HG03064 (cell line): ENCODE data around the gene SOX6.
A peak's percentile ranks its signal among the peaks of the same experiment; 100 is the strongest.

Experiments used
- ATAC-seq: cut with Tn5 transposase; IDR thresholded peaks from one replicate; pipeline ENCODE4 v1.9.1; 2021; ENCODE audit warnings: low read depth; ENCODE audit not compliant: unreplicated experiment

SOX6 gene

DNA sequence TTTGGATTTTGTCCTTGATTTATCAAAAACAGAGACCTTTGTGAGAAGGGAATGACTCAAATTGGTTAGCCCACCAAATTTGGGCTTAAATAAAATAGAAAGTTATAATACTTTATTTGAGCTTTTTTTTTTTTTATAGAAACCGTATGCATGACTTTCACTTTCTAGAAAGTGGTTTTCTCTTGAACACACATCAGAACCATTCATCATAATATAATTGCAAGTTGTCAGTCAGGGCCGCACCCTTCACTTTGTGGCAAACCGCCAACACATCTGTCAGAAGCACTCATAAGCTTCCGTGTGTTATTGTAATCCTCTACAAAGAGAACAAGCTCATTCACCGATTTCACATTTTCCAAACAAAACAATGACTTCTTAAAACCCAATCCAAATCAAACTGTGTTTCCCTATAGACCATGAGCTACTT is 76.1 kb downstream of the SOX6 start:
- no peak for ATAC-seq

DNA sequence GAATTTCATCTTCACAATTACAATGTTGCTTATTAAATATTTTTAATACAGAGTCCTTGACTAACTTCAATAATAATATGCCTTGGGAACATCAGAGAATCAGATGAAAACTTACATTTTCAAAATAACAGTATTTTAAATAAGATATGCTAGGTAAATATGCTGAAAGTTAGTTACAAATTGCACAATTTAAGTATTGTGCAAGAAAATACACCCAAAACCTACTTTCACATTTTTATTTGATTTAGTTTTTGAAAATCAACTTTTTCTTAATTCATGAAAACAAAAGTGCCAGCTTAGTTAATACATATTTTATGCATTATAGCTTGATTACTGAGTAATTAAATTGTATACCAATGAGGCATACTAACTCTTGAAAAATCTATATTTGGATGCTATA is 76.8 kb downstream of the SOX6 start:
- no peak for ATAC-seq

DNA sequence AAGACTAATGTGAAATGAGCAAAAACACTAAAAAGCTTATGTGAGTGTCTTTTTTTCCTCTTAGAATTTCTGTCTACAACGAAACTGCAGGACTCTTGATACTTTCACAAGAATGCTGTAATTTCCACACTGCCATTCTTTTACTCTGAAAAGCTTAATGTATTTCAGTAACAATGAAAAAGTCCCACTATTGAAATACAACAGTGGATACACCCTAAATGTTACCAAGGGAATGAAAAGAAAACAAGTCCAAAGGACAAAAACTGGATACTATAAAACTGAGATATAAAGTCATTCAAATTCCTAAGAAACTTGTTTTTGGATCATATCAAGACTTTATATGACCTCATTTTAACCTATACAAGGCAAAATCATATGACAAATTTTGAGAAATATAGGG is 77.4 kb downstream of the SOX6 start:
- ATAC-seq, result no peak

DNA sequence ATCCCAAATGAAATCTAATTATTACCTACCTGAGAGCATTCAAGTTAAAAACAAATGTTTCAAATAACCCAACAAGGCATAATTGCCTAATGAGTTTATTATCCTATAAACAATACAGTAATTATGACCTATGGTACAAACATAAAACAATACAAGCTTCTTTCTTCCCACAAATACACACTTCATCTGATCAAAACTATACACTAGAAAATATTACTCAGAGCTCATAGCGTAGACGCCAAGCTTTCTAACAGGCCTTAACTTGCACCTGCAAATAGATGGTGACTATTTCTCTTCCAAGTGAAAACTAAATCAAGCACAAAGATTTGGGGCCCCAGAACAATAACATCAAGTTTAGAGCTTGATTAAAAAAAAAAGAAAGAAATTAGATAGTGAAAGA is 78.1 kb downstream of the SOX6 start:
- no peak for ATAC-seq

DNA sequence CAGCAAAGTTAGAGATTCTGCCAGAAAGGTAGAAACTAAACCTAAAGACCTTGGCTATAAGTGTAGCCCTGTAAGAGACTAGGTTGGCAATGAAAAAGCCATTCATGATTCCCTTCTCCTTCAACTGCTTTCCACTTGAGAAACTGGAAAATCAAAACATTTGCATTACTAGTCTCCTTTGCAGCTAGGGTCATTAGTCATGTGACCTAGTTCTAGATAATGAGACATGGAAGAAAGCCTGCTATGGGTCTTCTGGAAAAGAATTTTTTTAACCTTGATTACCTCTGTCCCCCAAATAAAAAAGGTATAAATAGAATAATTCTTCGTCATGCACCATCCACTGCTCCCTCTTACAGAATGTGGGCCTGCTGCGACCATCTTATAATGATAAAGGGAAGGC is 80.1 kb downstream of the SOX6 start:
- no peak for ATAC-seq

DNA sequence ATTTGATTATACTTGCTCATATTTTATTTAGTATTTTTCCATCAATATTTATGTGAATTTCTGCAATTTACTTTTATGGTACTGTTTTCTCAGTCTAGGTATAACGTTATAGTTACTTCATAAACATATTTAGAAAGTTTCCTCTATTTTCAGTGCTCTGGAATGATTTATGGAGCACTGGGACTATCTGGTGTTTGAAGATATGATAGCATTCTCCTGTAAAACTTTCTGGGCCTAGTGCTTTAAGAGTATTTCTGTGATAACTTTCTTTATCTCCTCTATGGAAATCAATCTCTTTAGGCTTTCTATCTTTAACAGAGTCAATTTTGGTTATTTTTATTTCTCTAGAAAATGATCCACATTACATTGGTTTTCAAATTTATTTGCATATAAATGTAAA is 85.1 kb downstream of the SOX6 start:
- ATAC-seq, result no peak

DNA sequence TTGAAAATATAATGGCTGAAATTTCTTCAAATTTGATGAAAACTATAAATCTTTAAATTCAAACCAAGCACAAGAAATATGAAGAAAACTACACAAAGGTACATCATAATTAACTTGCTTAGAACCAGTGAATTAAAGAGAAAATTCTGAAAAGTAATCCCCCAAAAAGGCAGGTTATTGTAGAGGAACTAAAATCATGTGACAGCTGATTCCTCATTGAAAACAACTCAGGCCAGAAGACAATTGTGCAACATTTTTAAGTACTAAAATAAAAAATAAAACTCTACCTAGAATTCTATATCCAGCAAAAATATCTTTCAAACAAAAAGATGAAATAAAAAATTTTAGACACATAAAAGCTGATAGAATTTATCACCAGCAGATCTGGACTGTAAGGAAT is 90.3 kb downstream of the SOX6 start:
- no peak for ATAC-seq

DNA sequence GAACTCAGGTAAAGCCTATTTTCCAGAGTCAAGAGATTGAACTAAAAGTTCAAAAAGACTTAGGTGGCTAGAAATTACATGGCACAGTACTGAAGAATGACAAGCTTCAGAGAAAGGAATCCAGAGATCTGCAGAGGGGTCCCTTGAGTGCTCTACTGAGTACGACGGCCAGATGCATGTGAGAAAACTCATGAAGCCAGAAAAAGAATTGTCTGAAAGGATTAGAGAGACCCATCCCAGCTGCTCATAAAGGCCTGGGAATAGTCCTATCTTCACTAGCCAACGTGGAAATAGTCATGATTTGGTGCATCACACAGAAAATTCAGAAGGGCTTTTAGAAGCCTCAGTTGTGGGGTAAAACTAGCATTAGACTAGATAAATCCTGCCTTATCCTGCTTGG is 91.3 kb downstream of the SOX6 start:
- no peak for ATAC-seq

DNA sequence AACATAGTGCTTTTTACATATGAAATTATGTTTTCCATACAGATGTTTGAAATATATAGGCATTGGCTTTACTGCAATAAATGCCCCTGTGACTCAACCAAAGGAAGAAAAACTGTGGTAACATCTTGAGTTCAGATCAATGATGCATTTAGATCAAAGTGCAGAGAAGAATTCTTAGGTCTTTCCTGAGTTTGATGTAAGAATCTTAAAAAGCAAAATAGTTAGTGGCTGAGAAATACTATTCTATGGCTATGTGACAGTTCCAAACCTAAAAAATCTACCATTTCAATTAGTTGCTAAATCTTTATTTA is 93.7 kb downstream of the SOX6 start:
- ATAC-seq, result no peak

DNA sequence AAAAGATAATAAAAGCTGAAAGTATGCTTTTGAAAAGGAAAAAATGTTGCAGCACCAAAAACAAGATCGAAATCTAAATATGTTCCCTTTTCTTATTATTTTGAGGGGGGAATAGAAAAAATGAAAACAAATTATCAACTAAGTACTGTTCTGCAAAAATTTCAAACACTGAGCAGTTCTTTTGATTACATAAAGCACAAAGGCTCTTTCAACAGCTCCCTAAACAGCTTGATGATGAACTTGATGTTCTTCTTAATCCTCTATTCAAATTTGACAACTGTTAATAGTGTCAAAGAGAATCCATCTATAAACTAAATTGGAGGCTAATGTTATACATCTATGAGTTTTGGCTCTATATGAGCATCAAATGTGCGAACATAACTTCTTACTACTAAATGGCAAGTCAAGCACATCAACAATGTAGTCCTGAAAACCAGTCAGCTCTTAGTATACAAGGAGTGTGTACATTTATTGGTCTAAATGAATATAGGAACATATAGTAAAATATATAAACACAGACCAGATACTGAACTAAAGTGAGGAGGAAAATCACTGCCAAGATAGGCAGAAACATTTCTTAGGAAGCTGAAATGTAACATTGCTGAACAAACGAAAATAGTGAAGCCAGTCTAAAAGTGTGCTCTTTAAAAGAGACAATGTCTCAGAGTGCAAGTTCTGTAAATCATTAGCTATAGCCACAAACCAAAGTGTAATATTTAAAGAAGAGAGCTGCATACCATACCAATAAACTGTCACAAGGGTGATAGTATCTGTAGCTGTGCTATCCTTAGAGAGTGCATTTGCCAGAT is 94.3 kb downstream of the SOX6 start:
- peak; percentile 72 for ATAC-seq

DNA sequence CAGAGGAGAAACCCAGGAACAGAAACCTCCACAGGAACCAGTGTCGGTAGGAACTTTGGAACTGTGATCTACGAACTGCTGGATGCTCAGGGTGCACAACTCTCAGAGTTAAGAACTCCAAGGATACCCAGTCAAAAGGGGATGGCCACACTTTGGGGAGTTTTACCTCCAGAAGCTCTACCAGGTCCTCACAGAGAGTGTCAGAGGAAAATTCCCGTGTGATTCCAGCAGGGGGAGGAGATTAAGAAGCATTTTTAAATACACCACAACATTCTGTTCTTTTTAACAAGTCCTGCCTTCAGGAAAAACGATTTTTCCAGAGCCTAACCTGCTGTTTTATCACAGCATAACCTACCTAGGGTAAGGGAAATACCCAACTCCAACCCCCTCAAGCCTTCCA is 104.0 kb downstream of the SOX6 start:
- ATAC-seq, result no peak

DNA sequence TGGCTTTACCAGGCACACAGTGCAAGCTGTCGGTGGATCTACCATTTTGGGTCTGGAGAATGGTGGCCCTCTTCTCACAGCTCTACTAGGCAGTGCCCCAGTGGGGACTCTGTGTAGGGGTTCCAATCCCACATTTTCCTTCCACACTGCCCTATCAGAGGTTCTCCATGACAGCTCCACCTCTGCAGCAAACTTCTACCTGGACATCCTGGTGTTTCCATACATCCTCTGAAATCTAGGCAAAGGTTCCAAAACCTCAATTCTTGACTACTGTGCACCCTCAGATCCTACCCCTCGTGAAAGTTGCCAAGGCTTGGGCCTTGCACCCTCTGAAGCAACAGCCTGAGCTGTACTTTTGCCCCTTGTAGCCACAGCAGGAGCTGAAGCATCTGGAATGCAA is 108.1 kb downstream of the SOX6 start:
- no peak for ATAC-seq

DNA sequence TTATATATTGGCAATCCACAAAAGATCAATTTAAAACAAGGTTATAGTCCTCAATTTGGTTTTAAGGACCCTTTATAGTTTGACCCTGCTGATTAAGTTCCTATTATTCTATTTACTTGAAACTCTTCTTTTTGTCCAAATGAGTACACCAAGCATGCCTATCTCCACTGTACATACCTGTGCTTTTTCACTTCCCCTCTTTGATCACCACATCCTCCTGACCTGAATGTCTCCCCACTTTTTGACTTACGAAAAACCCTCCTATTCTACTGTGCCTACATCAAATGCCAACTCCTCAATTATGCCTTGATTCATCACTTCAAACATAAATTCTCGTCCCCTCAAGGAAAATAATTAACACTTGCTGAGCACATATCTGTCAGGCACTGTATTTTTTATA is 113.5 kb downstream of the SOX6 start:
- no peak for ATAC-seq

DNA sequence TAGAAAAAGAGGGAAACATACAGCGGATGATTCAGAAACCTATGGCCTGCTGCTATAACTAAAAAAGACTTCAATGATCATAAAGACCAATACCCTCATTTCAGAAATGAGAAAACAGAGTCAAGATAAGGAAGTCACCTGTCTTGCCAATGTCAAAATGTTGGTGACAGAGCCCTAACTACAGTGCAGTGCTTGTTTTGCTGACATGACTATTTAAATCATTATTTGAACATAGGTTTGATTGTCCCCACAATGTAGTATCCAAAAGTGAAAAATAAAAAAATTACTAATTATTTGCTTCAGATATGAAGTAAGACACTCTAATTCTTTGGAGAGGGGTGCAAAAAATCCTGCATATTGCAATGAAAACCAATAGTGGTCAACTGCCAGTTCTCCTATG is 115.7 kb downstream of the SOX6 start:
- ATAC-seq, result no peak

DNA sequence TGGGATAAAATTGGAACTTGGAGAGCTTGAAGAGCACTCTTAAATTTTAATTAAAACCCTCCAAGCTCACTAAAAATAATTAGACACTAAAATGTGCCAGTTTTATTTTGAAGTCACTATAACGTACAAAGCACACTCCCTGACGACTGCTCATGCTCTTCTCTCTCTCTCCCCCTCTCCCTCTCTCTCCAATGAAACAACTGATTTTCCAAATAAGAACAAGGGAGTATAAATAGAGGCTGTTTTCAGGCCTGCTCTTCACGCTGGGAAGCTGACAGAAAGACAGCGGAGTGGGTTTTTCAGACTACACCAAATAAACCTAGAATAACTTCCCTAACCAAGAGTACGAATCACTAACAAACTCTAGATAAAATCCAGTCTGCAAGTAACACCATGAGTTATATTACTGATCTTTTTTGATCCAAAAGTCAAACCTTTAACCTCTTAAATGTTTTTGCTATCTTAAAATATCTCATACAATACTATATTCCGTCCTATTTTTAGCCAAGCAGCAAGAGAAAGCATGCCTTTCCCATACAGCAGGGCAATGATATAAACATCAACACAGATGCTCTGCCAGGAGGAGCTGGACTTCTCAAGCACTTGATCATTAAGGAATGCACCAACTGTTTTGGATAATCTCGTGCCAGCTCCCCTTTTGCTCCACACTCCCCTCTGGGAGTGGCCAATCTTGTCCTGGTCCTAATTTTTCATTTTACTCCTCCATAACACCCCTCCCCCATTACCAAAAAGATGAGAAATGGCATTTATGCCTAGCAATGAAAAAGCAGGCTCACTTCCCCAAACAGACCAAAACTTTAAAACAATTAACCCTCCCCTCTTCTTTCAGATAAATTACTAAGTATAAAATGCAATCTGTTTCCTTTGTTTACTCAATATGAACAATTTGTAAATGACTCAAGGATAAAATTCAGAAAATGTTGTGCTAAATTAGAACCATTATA is 116.9 kb downstream of the SOX6 start:
- no peak for ATAC-seq

DNA sequence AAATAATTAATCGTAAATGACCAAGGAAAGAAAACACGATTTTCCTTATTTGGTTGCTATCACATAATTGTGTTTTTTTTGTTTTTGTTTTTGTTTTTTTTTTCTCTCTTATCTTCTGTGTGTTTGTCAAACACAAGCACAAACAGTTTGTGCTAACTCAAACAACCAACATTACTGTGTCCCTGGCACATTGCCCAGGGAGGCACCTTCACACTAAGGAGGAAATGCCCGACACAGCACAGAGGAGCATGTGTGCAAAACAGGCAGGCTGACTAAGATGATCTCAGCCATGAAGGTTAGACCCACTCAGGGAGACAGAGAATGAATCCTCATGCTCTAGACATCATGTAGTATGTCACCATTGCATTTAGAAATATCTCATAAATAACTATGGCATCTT is 130.1 kb downstream of the SOX6 start:
- ATAC-seq, result no peak

DNA sequence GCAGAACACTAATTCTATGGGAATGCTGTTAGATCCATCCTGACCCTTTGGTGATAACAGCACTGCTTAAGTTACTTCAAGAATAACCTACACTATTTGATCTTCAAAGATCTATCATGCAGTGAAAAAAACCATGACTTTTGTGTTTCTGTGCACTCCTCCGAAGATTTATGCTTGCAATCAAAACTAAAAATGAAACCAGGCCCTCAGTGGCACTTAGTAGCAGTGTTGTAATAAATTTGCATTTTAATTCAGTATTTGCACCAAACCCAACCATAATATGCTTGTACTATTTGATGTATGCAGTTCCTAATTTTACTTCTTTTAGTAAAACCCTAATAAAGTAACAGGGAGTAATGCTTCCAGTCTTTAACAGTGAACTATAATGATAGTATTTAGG is 130.7 kb downstream of the SOX6 start:
- no peak for ATAC-seq

DNA sequence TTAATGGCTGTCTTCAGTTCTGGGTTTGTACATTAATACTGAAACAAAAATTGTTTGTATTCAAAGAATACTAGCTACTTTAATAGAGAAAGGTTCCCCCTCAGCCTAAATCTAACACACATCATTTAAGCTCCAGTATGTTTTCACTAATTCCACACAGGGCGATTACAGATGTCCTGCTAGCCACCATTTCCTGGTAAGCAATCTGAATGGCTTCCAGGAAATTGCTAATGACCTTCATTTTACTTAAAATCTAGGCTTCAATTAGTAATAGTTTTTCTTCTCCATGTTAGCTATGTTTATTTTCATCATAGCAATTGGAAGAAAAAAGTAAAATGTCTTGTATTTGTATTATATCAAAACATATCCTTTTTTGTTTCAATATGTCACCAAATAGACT is 132.8 kb downstream of the SOX6 start:
- no peak for ATAC-seq

DNA sequence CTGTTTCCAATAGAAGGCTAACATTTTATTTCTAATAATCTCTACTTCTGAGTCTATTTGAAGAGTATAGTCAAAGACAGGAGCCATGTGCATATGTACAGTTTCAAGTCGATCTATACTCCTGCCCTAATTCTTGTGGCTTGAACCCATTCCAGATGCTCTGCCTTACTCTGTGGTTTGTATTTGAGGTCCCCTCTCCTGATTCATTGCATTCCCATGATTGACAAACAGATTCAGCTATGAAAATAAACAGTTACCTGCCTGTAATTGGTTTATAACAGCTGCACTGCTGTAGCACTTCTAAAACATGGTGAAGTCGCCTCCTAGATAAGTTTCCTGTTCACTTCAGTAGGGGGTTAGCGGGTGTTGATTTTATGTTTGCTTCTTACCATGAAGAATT is 138.7 kb downstream of the SOX6 start:
- ATAC-seq, result no peak

DNA sequence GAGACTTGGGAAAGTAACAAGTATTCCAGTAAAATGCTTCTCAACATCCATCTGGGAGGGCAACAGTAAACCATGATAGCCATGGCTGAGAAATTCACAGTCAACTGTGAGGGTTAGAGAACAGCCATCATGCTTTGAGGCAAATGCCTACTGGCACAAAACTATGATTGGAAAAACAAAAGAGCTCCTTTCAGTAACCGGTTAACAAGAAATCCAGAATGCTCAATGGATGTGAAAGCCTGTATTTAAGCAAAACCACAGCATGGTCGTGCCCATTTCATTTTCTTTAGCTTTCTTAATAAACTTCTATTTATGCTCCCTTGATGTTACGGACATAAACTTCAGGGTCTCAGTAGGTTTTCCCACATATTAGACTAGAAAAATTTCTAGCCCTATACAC is 139.5 kb downstream of the SOX6 start:
- ATAC-seq, result no peak

DNA sequence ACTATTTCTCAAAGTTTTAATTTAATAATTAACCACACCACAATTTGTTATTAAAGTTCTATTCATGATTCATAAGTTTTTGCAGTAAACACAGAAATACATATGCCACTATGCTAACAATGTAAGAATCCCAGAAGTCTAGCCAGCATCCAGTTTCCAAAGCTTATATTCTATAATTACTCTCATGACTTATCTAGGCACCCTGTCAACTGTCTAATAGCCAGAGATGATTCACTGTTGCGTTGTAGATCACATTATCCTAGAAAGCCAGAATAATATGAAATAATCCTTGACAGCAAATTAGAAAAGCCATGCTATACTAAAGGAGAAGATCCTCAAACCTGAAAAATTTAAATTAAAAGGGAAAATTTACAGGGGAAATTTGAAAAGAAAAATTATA is 141.0 kb downstream of the SOX6 start:
- ATAC-seq, result no peak

DNA sequence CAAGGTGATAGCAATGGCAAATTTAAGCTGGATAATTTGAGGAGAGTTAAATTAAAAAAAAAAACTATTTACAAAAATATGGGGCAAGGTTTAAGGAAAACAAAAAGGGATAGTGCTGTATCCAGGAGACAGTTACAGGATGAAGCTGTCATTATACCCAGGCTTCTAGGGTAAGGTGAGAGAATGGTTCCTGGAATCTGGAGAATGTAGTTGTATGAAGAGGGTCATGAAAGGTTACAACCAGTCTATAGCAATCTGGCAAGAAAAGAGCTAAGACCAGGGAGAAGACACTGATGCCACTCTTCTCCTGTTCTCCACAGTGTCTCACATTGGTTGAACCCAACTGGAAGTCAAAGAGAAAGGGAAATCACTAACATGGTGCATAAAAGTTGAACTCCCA is 144.9 kb downstream of the SOX6 start:
- no peak for ATAC-seq
